ENCODE data around the gene ANKLE1. TPM values are rescaled to one million over a fixed set of nuclear protein-coding genes. Genes with fewer than 3 reads are reported as not detected.
"Not testable (repeated sequence)": the region's sequence is repeated elsewhere in the genome, so short reads cannot be mapped to it uniquely, and the experiment has no call there.

Gene ANKLE1
- total RNA-seq, 4 donors from 2014 or later, result 0.07 to 1.1 (median 0.36) TPM

GRCh38 chr19:17293605-17294004 is 11.9 kb downstream of the ANKLE1 start:
- intact Hi-C loops (cut with DNase I; ENCODE audit: low total_unique reads), result loop anchor here (10.0 kb wide), 1 partner anchor 91 kb away; no protein-coding TSS in a partner anchor
- WGBS, 2 donors, result 86 to 91% methylated on average over 14 of the region's 14 CpGs
- no peak overlapping the region for H3K4me3 ChIP-seq (ENCODE audit: low read depth, poor library complexity, severe bottlenecking)
- no peak for TF ChIP-seq CTCF (IDR thresholded peaks at IDR 0.05)
- no peak for TF ChIP-seq POLR2A (IDR thresholded peaks at IDR 0.05)
- no peak for DNase-seq (ENCODE audit: low spot score in 2 of 2)

GRCh38 chr19:17294051-17294891 is 12.6 kb downstream of the ANKLE1 start:
- no peak overlapping the region for H3K4me3 ChIP-seq (ENCODE audit: low read depth, poor library complexity, severe bottlenecking)

GRCh38 chr19:17295551-17295950 is 13.8 kb downstream of the ANKLE1 start:
- H3K4me3 ChIP-seq (ENCODE audit: low read depth, poor library complexity, severe bottlenecking); DNase-seq (ENCODE audit: low spot score in 2 of 2): not testable (repeated sequence)
- 90 to 91% methylated on average over 6 of the region's 6 CpGs for WGBS, 2 donors
- intact Hi-C loops (cut with DNase I; ENCODE audit: low total_unique reads), result loop anchor here (10.0 kb wide), 1 partner anchor 89 kb away; no protein-coding TSS in a partner anchor

More at GRCh38 chr19:17294051-17294891, 12.6 kb downstream of the ANKLE1 start:
- intact Hi-C loops (cut with DNase I; ENCODE audit: low total_unique reads), result loop anchor here (10.0 kb wide), 1 partner anchor 91 kb away; no protein-coding TSS in a partner anchor
- DNase-seq (ENCODE audit: low spot score in 2 of 2), result no peak
- WGBS, 2 donors, result 81 to 82% methylated on average over 46 to 48 of the region's 48 CpGs
- TF ChIP-seq POLR2A (IDR thresholded peaks at IDR 0.05), result no peak
- no peak for TF ChIP-seq CTCF (IDR thresholded peaks at IDR 0.05)

DNA sequence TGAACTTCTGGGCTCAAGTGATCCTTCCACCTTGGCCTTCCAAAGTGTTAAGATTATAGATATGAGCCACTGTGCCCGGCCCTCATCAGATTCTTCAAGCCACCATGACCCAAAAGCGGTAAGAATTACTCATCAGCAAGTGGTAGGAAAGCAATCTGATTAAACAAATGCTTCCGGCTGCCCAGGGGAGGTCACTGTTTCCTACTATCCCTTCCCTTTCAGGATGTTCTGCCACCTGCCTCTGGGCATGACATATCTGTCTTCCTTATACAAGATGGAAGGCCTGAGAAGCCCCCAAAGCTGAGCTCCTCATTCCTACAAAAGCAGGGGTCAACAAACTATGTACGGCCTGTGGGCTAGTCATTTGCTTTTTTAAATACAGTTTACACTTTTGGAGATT is 14.6 kb downstream of the ANKLE1 start:
- TF ChIP-seq CTCF (IDR thresholded peaks at IDR 0.05) (no peak), POLR2A (IDR thresholded peaks at IDR 0.05) (no peak)
- H3K4me3 ChIP-seq (ENCODE audit: low read depth, poor library complexity, severe bottlenecking), result no peak overlapping the region
- WGBS, 2 donors, result 58% methylated on average over 4 of the region's 4 CpGs
- no peak for DNase-seq (ENCODE audit: low spot score in 2 of 2)
- intact Hi-C loops (cut with DNase I; ENCODE audit: low total_unique reads), result loop anchor here (10.0 kb wide), 1 partner anchor 89 kb away; no protein-coding TSS in a partner anchor

DNA sequence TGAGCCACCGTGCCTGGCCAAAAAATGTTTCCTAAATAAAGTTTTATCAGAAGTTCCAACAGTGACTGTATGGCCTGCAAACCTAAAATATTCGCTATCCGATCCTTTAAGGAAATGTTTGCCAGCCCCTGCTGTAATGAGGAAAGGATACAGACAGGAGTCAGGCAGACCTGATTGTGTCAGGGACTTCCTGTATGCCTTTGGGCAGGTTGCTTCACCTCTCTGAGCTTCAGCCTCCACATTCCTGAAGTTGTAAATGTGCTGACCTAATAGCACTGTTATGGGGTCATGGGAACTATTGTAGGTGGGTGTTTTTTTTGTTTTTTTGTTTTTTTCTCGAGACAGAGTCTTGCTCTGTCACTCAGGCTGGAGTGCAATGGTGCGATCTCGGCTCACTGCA is 15.3 kb downstream of the ANKLE1 start:
- TF ChIP-seq POLR2A (IDR thresholded peaks at IDR 0.05) (no peak), CTCF (IDR thresholded peaks at IDR 0.05) (no peak)
- intact Hi-C loops (cut with DNase I; ENCODE audit: low total_unique reads), result loop anchor here (10.0 kb wide), 1 partner anchor 88 kb away; no protein-coding TSS in a partner anchor

GRCh38 chr19:17300992-17301619 is 19.4 kb downstream of the ANKLE1 start:
- DNase-seq (ENCODE audit: low spot score in 2 of 2), result no peak
- no peak overlapping the region for H3K4me3 ChIP-seq (ENCODE audit: low read depth, poor library complexity, severe bottlenecking)
- 91 to 93% methylated on average over 19 to 50 of the region's 51 CpGs for WGBS, 2 donors
- intact Hi-C loops (cut with DNase I; ENCODE audit: low total_unique reads), result no loop called here
- TF ChIP-seq POLR2A (IDR thresholded peaks at IDR 0.05), result no peak

More for the DNA sequence above, 15.3 kb downstream of the ANKLE1 start:
- H3K4me3 ChIP-seq (ENCODE audit: low read depth, poor library complexity, severe bottlenecking), result no peak overlapping the region
- no peak for DNase-seq (ENCODE audit: low spot score in 2 of 2)
- 91 to 93% methylated on average over 6 of the region's 6 CpGs for WGBS, 2 donors
